ENCODE data around the gene PRKD1.

PRKD1 gene

DNA sequence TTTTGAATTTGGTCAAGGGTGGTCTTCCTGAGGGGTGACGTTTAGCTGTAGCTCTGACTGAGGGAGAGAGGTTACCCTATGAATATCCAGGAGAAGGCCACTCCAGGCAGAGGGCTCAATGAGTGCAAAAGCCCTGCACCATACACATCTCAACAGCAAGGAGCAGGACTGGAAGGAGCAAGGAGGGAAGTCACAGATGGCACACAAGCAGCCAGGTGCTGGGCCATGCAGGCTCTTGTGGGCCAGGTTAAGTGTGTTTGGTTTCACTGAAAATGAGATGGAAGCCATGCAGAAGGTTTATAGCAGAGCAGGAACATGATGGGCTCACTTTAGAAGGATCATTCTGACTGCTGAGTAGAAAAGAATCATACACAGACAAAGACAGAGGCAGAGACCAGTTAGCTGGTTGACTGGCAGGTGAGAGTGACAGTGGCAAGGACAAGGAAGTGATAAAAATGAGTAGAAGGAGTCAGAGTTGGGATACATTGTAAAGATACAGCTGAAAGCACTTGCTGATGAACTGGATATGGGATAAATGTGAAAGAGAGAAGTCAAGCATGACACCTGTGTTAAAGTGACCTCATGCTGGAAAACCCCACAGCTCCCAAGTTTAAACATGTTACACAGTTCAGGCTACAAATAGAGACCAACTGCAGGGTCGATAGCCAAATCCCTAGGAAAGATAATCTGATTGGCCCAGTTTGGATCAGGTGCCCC lies 81.2 kb downstream of the PRKD1 start:
- TF ChIP-seq TAF1 (IDR thresholded peaks at IDR 0.05; ENCODE audit: low read depth) (no peak), ZBTB7A (IDR thresholded peaks at IDR 0.05; ENCODE audit: low read depth) (no peak), YY1 (IDR thresholded peaks at IDR 0.05; ENCODE audit: low read depth) (no peak), EGR1 (IDR thresholded peaks at IDR 0.05) (no peak), CEBPB (IDR thresholded peaks at IDR 0.05) (no peak), TCF12 (IDR thresholded peaks at IDR 0.05; ENCODE audit: low read depth) (no peak), RAD21 (IDR thresholded peaks at IDR 0.05; ENCODE audit: low read depth) (no peak), NFIC (IDR thresholded peaks at IDR 0.05) (no peak), EP300 (IDR thresholded peaks at IDR 0.05; ENCODE audit: borderline replicate concordance) (no peak), CREB1 (IDR thresholded peaks at IDR 0.05; ENCODE audit: low read depth) (no peak), TEAD4 (IDR thresholded peaks at IDR 0.05) (no peak), FOXM1 (IDR thresholded peaks at IDR 0.05; ENCODE audit: borderline replicate concordance, low read depth) (no peak)
- TF ChIP-seq, protein P1, sequence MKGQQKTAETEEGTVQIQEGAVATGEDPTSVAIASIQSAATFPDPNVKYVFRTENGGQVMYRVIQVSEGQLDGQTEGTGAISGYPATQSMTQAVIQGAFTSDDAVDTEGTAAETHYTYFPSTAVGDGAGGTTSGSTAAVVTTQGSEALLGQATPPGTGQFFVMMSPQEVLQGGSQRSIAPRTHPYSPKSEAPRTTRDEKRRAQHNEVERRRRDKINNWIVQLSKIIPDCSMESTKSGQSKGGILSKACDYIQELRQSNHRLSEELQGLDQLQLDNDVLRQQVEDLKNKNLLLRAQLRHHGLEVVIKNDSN (IDR thresholded peaks at IDR 0.05), result no peak
- TF ChIP-seq, protein P2, sequence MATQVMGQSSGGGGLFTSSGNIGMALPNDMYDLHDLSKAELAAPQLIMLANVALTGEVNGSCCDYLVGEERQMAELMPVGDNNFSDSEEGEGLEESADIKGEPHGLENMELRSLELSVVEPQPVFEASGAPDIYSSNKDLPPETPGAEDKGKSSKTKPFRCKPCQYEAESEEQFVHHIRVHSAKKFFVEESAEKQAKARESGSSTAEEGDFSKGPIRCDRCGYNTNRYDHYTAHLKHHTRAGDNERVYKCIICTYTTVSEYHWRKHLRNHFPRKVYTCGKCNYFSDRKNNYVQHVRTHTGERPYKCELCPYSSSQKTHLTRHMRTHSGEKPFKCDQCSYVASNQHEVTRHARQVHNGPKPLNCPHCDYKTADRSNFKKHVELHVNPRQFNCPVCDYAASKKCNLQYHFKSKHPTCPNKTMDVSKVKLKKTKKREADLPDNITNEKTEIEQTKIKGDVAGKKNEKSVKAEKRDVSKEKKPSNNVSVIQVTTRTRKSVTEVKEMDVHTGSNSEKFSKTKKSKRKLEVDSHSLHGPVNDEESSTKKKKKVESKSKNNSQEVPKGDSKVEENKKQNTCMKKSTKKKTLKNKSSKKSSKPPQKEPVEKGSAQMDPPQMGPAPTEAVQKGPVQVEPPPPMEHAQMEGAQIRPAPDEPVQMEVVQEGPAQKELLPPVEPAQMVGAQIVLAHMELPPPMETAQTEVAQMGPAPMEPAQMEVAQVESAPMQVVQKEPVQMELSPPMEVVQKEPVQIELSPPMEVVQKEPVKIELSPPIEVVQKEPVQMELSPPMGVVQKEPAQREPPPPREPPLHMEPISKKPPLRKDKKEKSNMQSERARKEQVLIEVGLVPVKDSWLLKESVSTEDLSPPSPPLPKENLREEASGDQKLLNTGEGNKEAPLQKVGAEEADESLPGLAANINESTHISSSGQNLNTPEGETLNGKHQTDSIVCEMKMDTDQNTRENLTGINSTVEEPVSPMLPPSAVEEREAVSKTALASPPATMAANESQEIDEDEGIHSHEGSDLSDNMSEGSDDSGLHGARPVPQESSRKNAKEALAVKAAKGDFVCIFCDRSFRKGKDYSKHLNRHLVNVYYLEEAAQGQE (IDR thresholded peaks at IDR 0.05; ENCODE audit: low read depth), result no peak
- TF ChIP-seq, protein P3, sequence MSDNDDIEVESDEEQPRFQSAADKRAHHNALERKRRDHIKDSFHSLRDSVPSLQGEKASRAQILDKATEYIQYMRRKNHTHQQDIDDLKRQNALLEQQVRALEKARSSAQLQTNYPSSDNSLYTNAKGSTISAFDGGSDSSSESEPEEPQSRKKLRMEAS (IDR thresholded peaks at IDR 0.05), result no peak

DNA sequence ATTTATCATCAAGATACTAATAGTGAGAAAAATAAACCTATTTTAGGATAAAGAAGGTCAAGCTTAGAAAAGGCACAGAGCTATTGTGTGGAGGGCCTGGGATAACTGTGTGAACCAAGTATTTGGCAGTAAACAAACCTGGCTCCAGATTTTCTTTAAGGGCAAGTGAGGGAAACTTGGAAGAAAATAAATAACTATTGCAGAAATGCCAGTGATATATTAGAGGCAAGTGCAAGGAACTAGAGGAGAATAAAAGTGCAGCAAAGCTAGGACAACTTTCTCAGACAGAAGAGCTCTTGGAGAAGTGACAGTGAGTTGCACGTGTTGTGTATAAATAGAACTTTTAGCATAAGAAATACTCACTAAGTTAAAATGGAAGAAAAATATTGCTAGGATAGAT lies 83.7 kb downstream of the PRKD1 start:
- TF ChIP-seq EGR1 (IDR thresholded peaks at IDR 0.05), result no peak
- no peak for TF ChIP-seq NFIC (IDR thresholded peaks at IDR 0.05)
- TF ChIP-seq YY1 (IDR thresholded peaks at IDR 0.05; ENCODE audit: low read depth), result no peak
- TF ChIP-seq CREB1 (IDR thresholded peaks at IDR 0.05; ENCODE audit: low read depth), result no peak
- TF ChIP-seq, protein P3 (IDR thresholded peaks at IDR 0.05), result no peak
- no peak for TF ChIP-seq FOXM1 (IDR thresholded peaks at IDR 0.05; ENCODE audit: borderline replicate concordance, low read depth)
- TF ChIP-seq TCF12 (IDR thresholded peaks at IDR 0.05; ENCODE audit: low read depth), result no peak
- no peak for TF ChIP-seq TEAD4 (IDR thresholded peaks at IDR 0.05)
- TF ChIP-seq, protein P1 (IDR thresholded peaks at IDR 0.05), result no peak
- no peak for TF ChIP-seq EP300 (IDR thresholded peaks at IDR 0.05; ENCODE audit: borderline replicate concordance)
- TF ChIP-seq, protein P2 (IDR thresholded peaks at IDR 0.05; ENCODE audit: low read depth), result no peak
- no peak for TF ChIP-seq RAD21 (IDR thresholded peaks at IDR 0.05; ENCODE audit: low read depth)
- no peak for TF ChIP-seq ZBTB7A (IDR thresholded peaks at IDR 0.05; ENCODE audit: low read depth)
- no peak for TF ChIP-seq CEBPB (IDR thresholded peaks at IDR 0.05)
- TF ChIP-seq TAF1 (IDR thresholded peaks at IDR 0.05; ENCODE audit: low read depth), result no peak

DNA sequence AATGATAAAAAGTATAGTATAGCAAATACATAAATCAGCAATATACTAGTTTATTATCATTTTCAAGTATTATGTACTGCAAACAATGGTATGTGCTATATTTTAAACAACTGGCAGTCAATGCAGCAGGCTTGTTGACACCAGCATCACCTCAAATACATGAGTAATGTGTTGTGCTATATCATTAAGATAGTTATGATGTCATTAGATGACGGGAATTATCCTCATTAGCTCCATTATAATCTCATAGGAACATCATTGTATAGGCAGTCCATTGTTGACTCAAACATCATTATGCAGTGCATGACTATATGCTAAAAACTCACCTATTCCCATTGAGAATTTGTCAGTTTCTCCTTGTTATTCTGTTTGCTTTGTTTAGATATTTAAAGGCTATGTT lies 85.4 kb downstream of the PRKD1 start:
- no peak for TF ChIP-seq FOXM1 (IDR thresholded peaks at IDR 0.05; ENCODE audit: borderline replicate concordance, low read depth)
- TF ChIP-seq TAF1 (IDR thresholded peaks at IDR 0.05; ENCODE audit: low read depth), result no peak
- no peak for TF ChIP-seq RAD21 (IDR thresholded peaks at IDR 0.05; ENCODE audit: low read depth)
- TF ChIP-seq NFIC (IDR thresholded peaks at IDR 0.05), result no peak
- no peak for TF ChIP-seq CEBPB (IDR thresholded peaks at IDR 0.05)
- TF ChIP-seq, protein P1 (IDR thresholded peaks at IDR 0.05), result no peak
- TF ChIP-seq, protein P2 (IDR thresholded peaks at IDR 0.05; ENCODE audit: low read depth), result no peak
- TF ChIP-seq ZBTB7A (IDR thresholded peaks at IDR 0.05; ENCODE audit: low read depth), result no peak
- no peak for TF ChIP-seq EGR1 (IDR thresholded peaks at IDR 0.05)
- no peak for TF ChIP-seq TEAD4 (IDR thresholded peaks at IDR 0.05)
- TF ChIP-seq, protein P3 (IDR thresholded peaks at IDR 0.05), result no peak

Measured in Ishikawa (cell line).